GM21737 (cell line): ENCODE results near the gene TACC2.

ENCODE experiments used
- ATAC-seq: cut with Tn5 transposase; IDR thresholded peaks from one replicate; pipeline ENCODE4 v1.9.1; 2021; ENCODE audit warnings: mild to moderate bottlenecking, moderate library complexity; ENCODE audit not compliant: unreplicated experiment

The TACC2 gene

DNA sequence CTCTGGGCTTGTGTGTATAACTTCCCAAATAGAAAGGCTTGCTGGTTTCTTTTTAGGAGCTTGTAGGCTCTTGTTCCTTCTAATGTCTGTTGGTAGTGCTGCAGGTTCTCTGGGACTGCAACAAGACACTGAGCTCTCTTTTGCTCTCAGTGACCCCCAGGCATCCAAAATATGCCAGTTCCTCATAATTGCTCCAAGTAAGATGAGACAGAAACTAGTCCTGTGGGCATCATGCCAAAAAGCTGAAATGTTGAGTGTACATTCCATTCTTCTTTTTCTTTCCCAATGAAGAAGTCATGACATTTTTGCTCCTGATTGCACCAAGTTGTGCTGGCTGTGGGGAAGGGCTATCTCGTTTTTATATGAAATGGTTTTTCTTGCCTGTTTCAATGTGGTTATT lies 275.0 kb downstream of the TACC2 start:
- no peak for ATAC-seq

GRCh38 chr10:122264436-122264835 lies 275.5 kb downstream of the TACC2 start:
- ATAC-seq, result no peak

GRCh38 chr10:122264931-122265330 lies 276.0 kb downstream of the TACC2 start:
- no peak for ATAC-seq

GRCh38 chr10:122265896-122266295 lies 276.9 kb downstream of the TACC2 start:
- ATAC-seq, result no peak

DNA sequence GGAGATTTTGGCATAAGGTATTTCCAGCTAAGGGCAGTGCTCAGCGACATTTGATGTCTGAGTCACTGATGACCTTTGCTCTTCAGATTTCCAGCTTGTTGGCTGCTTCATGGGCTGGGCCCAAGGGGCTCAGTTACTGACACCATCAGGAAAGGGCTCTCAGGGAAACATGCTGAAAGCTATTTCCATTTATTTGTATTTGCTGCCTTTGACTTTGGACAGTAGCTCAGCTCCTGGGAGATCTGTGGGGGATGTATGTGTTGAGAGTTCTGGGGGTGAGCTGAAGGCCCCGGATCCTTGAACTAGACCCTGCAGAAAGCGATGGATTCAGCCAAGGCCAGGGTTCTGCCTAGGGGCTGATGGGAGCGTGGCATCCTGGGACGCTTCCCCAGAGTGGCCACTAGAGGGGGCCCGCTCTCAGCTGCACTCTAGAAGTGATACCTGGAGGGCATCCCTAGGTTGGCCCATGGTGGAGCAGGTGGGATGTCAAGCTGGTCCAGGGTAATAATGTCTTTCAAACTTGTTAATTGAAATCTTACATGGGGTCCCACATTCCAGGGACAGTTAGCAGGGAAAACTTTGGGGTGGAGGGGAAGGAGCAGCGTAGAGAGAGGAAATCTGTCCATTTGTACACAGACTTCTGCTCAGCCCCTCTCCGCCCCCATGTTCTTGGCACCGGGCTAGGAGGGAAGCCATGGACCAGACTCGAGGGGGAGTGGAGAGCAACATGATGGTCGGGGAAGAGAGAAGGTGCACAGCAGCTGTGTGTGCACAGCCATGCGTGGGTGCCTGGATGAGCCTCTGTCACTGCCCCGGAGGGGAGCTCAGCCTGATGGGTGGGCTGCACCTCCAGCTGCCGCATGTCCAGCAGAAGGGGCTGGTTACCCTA lies 279.1 kb downstream of the TACC2 start:
- ATAC-seq, result peak; percentile 65

DNA sequence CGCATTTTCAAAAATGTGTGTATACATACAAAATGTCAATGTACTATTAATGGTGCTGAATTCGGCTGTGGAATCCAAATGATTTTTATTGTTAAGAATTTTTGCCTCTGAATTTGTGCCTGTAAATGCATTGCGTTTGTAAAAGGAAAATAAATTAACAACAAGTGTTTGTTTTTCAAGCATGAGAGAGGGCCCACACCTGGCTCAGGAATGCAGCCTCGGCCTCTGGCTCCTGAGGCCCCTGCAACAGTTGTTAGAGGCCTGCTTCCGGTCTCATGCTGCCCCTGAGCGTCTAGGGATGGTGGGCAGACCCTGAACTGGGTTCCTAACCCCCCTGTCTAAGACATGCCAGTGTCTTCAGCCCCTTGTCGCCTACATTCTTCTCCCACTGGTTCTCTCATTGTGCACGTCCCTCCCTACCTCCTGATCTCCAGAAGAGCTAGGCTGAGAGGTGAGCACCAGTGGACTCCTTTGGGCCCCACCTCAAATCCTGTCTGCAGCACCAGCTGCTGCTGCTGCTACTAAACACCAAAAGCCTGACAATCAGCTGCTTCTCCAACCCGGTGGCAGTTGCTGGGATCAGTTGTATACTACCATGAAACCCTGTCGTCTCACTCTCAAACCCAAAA lies 280.2 kb downstream of the TACC2 start:
- no peak for ATAC-seq

GRCh38 chr10:122271076-122271475 lies 282.1 kb downstream of the TACC2 start, which contains the start of gene BTBD16:
Gene BTBD16, plus strand, starts transcription at chr10:122271296. Its CDS starts 3,786 bp downstream, at chr10:122275082.
- no peak for ATAC-seq

- no peak for ATAC-seq
These were observed 285.1 kb downstream of the TACC2 start for GRCh38 chr10:122273966-122274545.

DNA sequence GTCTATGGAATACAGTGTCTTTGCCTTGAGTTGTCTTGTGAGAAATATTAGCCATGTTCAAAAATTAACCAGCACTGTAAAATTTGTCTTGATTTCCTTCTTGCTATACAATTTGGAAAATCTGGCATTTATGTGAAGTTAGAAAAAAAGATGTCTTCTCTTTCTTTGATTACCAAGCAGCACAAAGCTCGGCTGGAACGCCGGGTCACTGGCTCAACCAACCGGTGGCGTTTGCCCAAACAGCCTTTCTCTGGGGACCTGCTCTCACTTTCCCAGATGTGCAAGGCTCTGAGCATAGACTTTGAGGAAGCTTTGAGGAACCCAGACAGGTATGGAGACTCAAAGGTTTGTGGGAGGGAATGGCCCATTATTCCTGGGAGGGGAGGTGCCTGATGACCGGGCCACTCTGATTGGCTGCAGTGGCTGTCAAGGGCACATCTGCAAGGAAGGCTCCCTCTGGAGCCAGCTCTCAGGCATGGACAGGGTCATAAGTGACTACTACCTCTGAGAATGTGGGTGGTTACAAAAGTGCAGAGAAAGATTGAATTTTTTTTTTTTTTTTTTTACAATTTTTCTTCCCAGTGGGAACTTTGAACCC lies 287.7 kb downstream of the TACC2 start:
- ATAC-seq, result no peak

DNA sequence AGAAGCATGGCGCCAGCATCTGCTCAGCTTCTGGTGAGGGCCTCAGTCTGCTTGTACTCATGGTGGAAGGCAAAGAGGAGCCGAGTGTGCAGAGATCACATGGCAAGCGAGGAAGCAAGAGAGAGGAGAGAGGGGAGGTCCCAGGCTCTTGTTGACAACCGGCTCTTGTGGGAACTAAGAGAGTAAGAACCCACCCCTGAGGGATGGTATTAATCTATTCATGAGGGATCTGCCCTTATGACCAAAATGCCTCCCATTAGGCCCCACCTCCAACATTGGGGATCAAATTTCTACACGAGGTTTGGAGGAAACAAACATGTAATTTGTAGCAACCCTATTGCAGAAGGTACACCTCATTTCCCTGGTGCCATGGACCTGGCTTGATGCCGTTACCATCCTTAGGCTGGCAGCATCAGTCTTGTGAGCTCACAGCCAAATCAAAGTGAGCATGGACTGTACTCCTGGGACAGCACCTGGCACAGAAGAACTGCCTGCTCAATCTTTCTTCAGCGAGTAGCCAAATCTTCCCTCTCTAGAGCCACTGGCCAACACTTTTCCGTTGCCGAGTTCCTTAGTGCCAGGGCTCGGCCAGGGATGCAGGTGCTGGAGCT lies 288.7 kb downstream of the TACC2 start:
- no peak for ATAC-seq

DNA sequence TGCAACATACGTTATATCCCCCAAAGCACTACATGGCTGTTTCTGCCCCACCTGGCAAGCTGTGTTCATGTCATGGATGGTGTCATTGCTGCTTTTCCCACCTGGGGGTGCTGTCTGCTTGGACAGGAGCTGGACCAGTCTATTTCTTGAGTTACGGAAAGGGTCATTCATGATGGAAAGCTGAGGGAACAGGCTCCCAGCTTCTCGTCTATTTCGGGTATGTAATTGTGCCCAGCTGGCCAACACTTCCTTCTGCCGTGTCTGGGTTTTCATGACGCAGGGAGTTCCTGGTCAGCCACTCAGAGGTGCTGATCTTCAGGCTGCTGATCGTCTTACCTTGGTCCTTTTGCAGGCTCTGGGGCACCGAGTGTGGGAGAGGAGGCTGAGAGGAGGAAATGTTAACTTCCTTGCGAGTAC lies 290.8 kb downstream of the TACC2 start:
- ATAC-seq, result no peak

GRCh38 chr10:122280156-122280555 lies 291.2 kb downstream of the TACC2 start:
- ATAC-seq, result no peak

- ATAC-seq, result no peak
These were observed 292.2 kb downstream of the TACC2 start for GRCh38 chr10:122281018-122281626.

GRCh38 chr10:122281751-122282150 lies 292.8 kb downstream of the TACC2 start:
- no peak for ATAC-seq

- no peak for ATAC-seq
These were observed 293.3 kb downstream of the TACC2 start for GRCh38 chr10:122282253-122282671.

- no peak for ATAC-seq
These were observed 293.9 kb downstream of the TACC2 start for GRCh38 chr10:122282909-122283308.

GRCh38 chr10:122285506-122286444 lies 296.8 kb downstream of the TACC2 start:
- ATAC-seq, result no peak

- ATAC-seq, result no peak
These were observed 297.9 kb downstream of the TACC2 start for GRCh38 chr10:122286867-122287266.

DNA sequence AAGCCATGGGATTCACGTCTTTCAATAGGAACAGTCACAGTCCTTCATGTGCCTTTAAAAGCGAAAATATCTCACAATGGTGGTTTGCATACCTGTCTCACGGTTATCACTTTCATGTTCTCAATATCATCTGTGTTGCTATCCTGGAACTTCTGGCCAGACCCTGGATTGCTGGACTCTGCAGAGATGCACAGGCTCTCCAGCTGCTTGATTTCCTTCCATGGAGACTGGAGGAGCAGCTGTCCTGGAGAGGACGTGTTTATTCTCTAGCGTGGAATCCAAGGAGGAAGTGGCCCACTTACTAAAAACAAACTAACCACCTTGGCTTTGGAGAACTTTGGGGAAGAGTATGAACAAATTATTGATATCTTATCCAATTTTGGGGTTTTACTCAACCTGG lies 298.6 kb downstream of the TACC2 start:
- ATAC-seq, result no peak
